GM18861 (cell line): Measurements from ENCODE around the gene TMEM248.
"Not testable (repeated sequence)": the region's sequence is repeated elsewhere in the genome, so short reads cannot be mapped to it uniquely, and the experiment has no call there.

Experiments used
- ATAC-seq: cut with Tn5 transposase; IDR thresholded peaks from one replicate; pipeline ENCODE4 v1.9.1; 2021; ENCODE audit not compliant: unreplicated experiment

The TMEM248 gene, protein sequence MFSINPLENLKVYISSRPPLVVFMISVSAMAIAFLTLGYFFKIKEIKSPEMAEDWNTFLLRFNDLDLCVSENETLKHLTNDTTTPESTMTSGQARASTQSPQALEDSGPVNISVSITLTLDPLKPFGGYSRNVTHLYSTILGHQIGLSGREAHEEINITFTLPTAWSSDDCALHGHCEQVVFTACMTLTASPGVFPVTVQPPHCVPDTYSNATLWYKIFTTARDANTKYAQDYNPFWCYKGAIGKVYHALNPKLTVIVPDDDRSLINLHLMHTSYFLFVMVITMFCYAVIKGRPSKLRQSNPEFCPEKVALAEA

DNA sequence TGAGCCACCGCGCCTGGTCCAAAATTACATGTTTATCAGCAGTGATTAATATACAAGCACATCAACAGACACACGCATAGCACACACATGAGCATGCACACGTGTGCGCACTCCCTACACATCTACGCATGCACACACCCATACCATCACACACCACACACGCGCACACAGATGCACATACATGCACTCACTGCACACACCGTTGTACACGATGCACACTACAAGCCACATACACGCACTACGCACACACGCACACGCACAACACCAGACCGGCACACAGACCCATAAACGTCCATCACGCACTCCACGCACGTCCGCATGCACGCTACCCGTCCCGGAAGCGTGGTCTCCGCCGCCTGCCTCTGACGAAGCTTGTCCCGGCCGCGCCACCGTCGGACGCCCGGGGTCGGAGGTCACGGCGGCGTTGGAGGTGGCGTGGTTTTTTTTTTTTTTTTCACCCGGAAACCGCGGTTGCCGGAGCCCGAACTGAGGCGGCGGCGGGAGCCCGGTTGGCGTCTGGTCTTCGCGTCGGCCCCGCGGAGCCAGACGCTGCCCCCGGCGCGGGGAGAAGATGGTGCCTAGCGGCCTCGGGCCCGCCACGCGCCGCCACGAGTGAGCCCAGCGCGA, at the start of gene TMEM248:
Gene TMEM248 (plus strand): TSS at position 457 of the 627 bp plus-strand sequence. CDS start 20,641 bp downstream, outside the sequence.
- peak; percentile 73 for ATAC-seq

DNA sequence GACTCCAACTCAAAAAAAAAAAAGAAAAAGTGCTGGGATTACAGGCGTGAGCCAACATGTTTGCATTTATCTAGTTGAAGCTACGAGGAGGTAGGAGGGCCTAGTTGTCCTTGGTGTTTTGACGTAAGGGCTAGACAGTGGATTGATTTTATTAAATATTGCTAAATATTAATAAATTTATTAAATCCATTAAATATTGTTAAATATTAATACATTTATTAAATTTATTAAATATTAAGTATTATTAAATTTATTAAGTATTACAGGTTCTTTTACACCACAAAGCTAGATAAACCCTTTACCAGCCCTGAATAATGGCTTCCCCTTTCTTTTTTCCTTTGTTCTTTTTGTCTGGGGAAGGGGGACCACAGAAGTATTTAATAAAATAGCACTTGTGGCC, 47.5 kb upstream of the TMEM248 start:
- no peak for ATAC-seq

DNA sequence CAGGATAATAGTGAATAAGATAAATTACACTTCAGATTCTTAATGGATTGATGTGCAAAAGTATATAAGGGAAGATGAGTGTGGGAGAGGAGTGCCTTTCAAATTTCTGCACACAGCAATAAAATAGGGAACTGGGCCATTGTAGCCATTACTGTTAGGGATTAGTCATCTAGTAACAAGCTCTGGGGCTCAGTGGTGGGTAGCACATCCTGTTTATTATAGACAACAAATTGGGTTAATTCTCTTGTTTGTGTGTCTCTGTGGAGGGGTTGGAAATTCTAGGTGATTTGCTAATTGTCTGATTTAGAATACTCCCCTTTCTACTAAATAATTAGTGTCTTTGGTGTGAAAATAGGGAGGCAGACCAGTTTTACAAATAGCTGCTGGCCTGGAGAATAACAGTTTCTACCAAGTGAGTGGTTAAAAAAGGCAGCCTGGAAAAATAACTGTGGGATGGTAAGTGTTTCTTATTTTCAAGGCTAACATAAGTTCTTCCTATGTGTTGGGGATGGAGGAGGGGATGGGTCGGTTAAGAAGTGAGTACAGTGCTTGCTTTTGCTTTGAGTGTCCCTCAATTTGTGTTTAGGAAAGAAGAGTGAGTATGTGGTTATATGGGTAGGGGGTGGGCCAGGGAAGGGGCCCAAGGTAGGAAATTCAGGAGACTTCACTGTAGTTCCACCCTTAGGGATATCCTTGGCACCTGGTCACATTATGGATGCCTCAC, 43.3 kb upstream of the TMEM248 start:
- peak; percentile 97 for ATAC-seq

DNA sequence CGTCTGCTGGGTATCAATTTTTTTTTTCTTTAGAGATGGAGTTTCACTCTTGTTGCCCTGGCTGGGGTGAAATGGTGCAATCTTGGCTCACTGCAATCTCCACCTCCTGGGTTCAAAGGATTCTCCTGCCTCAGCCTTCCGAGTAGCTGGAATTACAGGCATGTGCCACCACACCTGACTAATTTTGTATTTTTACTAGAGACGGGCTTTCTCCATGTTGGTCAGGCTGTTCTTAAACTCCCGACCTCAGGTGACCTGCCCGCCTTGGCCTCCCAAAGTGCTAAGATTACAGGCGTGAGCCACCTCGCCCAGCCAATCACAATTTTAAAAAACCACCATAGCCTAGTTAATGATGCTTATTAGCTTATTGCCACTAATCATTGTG, 42.7 kb upstream of the TMEM248 start:
- ATAC-seq, result not testable (repeated sequence)

DNA sequence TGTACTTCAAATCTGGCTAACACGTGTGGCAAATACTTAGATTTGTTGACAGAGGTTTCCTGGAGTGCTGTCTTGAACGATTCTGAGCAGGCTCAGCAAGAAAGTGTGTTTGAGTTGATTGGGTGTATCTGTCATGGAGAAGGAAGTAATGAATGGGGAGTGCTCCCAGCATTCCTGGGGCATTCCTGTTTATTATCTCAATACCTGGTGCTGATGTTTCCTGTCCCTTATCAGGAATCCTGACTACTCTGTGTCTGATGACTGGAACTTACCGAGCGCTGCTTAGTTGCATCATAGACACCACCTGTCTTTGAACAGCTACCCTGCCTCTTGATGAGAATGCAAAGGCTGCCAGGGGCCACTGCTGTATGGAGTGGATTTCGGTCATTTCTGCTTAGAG, 41.0 kb upstream of the TMEM248 start:
- ATAC-seq, result no peak

DNA sequence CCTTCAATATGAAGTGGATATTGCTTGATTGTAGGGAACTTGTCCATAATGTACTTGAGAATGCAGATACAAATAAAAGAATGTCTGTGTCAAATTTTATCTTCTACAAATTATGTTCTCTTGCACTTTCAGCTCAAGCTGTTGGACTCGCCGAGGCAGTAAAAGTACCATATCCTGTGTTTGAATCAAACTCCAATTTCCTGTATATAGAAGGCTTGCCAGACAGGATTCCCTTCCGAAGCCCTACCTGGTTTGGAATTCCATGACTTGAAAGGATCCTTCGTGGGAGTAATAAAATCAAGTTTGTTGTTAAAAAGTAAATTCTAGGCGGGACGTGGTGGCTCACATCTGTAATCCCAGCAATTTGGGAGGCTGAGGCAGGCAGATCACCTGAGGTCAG, 40.4 kb upstream of the TMEM248 start:
- not testable (repeated sequence) for ATAC-seq

DNA sequence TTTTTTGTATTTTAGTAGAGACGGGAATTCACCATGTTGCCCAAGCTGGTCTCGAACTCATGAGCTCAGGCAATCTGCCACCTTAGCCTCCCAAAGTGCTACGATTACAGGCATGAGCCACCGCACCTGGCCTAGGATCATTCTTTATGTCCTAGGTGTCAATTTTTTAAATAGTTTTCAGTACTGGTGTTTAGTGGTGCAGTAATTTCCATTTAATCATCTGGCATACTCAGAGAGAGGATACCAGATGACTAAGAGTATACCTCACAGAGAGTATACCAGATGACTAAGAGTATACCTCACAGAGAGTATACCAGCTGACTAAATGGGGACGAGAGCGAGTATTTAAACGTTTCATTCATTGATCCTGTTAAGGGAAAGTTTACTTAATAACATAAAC, 37.3 kb upstream of the TMEM248 start:
- no peak for ATAC-seq

DNA sequence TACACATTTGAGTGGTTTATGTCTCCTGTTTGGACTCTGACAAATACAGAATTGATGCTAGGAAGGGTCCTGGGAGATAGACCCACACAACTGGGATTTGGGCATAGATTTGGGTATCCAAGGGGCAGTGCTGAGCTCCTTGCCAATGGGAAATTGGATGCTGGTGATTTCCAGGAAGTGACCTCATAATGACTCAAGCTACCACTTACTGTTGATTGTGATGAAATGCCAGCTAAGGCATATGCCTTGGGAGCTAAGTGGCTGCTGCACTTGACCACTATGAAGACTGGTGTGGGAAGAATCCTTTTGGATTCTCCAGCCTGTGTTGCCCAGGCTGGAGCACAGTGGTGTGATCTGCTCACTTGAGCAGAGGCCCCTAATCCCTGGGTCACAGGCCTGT, 36.5 kb upstream of the TMEM248 start:
- ATAC-seq, result not testable (repeated sequence)

DNA sequence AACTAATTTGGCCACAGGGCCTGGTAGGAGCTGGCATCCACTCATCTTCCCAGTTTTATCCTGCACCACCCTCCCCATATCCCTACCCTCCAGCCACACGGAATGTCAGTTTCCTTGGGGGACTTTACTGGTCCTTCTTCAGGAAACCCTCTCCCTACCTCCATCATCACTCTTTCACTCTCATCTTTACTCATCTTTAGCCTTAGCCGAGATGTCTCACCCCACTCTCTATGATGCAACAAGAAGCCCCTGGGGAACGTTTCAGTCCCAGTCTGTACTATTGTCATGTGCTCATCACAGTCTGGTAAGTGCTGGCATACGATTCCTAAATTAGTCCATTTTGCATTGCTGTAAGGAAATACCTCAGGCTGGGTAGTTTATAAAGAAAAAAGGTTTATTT, 34.9 kb upstream of the TMEM248 start:
- peak; percentile 90 for ATAC-seq

DNA sequence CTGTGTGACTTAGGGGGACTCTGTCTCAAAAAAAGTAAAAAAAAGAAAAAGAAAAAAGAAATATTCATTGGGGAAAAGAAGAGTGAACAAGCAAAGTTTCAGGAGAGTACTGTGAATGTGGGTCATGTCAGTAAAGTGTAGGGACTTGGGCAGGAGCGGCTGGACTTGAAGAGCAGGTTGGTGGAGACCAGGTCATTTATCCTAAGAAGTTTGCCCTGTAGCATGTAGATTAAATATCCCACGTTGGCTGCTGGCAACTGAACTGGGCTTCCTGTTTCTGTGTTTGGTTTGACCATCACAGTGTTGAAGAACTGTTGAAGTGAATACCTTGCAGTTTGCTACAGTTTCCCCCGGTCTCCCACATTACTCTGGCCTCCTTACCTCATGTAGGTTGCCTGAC, 32.8 kb upstream of the TMEM248 start:
- ATAC-seq, result not testable (repeated sequence)

DNA sequence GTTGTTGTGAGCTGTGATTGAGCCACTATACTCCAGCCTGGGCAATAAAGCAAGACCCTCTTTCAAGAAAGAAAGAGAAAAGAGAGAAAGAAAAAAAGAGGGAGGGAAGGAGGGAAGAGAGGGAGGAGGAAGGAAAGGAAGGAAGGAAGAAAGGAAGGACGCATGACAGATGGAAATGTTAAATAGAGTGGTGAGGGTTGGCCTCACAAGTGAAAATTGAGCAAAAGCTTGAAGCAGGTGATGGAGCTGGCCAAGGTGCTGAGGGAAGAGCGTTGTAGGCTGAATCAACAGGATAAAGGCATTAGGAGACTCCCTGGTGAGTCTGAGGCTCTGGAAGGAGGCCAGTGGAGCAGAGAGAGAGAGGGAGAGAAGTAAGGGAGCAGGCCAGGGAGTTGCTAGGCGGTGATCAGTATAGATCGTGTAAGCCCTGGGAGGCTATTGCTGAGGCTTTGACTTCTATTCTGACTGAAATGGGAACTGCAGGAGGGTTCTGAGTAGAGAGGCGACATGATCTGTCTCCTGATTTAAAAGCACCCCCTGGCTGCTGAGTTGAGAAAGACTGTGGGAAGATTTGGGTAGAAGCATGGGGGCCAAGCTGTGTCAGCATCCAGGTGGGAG, 26.5 kb upstream of the TMEM248 start:
- ATAC-seq, result no peak

DNA sequence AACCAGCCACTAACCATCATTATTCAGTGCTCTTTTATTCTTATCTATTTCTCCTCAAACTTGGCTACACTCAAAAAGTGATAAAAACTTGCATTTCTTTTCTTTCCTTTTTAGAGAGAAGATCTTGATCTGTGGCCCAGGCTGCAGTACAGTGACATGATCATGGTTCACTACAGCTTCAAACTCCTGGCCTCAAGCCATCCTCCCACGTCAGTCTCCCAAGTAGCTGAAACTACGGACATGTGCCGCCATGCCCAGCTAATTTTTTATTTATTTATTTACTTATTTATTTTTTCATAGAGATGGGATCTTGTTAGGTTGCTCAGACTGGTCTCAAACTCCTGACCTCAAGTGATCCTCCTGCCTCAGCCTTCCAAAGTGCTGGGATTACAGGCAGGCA, 24.6 kb upstream of the TMEM248 start:
- no peak for ATAC-seq

DNA sequence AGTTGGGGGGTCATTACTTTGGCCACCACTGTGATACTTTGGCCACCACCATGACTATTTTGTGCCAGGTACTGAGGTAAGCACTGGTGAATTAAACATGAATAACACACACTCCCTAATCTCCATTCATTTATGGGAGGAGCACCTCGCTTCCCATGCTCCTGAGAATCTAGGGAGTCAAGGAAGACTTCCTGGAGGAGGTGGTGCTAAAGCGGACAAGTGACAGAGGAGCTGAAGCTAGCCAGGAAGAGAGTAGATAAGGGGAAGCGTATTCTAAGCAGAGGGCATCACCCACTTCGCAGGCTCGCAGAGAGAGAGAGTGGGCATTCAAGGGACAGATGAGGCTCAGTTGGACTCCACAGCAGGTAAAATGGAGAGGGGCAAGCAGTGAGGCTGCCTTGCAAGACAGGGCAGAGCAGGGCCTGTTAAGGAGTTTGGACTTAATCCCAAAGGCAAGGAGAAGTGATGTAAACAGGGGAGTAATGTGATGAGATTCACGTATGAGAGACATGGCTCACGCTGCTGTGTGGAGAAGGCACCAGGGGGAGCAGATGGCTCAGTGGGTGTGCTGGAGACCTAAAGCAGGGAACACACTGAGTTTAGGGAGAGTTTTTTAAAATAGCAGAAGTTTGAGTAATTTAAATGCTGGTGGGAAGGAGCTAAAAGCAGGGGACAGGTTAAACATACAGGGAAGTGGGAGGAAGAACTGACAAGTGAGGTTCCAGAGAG, 21.3 kb upstream of the TMEM248 start:
- ATAC-seq, result no peak

DNA sequence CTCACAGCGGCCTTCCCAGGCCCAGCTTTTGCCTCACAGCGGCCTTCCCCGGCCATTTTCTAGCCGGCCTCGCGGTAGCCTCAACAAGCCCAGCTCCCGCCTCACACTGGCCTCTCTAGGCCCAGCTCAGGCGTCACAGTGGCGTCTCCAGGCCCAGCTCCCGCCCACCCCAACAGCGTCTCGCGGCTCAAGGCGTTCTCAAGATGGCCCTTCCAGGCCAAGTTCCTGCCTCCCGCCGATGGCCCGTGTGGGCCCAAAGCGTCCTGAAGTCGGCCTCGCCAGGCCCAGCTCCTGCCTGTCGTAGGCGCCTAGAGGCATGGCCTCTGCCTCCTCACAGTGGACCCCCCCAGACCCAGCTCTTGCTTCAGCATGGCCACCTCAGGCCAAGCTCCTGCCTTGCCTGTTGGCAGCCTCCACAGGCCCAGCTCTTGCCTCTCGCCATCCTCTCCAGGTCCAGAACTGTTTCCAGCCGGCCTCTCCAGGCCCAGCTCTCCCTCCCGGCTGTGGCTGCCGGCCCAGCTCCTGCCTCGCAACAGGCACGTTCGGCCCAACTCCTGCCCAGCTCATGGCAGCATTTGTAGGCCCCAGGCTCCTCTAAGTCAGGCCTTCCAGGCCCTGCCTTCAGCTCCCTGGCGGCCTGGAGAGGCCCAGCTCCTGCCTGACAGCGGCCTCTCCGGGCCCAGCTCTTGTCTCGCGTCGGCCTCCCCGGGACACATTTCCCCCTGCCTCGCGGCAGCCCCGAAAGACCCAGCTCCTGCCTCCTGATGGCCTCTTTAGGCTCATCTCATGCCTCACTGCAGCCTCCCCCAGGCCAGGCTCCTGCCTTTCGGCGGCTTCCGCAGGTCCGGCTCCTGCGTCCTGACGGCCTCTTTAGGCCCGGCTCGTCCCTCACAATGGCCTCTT, 18.8 kb upstream of the TMEM248 start:
- no peak for ATAC-seq

DNA sequence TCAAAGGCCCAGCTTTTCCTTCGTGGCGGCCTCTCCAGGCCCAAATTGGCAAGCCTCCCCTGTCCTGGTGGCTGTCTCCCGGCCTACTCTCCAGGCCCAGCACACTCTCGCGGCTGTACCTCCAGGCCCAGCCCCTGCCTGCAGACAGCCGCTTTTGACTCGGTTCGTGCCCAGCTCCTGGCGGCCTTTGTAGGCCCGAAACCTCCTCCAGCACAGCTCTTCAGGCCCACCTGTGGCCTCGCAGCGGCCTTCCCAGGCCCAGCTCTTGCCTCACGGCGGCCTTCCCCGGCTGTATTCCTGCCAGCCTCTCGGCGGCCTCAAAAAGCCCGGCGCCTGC, 18.2 kb upstream of the TMEM248 start:
- no peak for ATAC-seq

DNA sequence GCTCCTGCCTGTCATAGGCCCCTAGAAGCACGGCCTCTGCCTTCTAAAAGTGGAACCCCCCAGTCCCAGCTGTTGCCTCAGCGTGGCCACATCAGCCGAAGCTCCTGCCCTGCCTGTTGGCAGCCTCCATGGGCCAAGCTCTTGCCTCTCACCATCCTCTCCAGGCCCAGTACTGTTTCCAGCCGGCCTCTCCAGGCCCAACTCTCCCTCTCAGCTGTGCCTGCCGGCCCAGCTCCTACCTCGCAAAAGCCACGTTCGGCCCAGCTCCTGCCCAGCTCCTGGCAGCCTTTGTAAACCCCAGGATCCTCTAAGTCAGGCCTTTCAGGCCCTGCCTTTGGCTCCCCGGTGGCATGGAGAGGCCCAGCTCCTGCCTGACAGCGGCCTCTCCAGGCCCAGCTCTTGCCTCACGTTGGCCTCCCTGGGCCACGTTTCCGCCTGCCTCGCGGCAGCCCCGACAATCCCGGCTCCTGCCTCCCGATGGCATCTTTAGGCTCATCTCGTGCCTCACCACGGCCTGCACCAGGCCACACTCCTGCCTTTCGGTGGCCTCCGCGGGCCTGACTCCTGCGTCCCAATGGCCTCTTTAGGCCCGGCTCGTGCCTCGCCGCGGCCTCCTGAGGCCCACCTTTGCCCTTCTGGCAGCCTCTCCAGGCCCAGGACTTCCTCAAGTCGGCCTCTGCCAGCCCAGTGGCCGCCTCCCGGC, 17.5 kb upstream of the TMEM248 start:
- no peak for ATAC-seq

DNA sequence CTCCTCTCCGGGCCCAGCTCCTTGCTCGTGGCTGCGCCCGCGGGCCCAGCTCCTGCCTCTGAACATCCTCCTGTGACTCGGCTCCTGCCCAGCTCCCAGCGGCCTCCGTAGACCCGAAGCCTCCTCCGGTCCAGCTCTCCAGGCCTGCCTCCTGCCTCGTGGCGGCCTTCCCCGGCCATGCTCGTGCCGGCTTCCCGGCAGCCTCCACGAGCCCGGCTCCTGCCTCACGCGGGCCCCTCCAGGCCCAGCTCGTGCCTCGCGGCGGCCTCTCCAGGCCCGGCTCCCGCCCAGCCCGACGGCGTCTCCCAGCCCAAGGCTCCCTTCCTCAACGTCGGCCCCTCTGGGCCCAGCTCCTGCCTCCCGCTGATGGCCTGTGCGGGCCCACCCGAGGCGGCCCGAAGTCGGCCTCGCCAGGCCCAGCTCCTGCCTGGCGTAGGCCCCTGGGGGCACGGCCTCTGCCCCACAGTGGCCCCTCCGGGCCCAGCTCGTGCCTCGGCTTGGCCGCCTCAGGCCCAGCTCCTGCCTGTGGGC, 16.9 kb upstream of the TMEM248 start:
- no peak for ATAC-seq

DNA sequence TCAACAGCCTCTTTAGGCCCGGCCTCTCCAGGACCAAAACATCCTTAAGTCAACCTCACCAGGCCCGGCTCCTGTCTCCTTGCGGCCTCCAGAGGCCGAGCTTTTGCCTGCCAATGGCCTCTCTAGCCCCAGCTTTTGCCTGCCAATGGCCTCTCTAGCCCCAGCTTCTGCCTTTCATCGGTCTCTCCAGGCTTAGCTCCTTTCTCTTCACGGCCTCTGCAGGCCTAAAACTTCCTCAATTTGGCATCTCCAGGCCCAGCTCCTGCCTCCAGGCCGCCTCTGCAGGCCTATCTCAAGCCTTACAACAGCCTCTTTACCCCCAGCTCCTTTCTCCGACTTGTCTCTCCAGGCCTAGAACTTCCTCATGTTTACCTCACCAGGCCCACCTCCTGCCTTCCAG, 15.7 kb upstream of the TMEM248 start:
- ATAC-seq, result no peak

DNA sequence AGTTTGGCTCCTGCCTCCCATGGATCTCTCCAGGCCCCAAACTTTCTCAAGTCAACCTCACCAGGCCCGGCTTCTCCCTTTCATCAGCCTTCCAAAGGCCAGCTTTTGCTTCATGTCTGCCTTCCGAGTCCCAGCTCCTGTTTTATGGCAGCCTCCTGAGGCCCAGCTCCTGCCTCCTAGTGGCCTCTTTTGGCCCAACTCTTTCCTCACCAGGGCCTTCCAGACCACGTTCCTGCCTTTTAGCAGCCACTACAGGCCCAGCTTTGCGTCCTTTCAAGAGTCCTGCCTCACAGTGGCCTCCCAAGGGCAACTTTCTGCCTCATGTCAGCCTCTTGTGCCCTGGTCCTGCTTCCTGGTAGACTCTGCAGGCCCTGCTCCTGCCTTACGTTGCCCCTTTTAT, 15.3 kb upstream of the TMEM248 start:
- no peak for ATAC-seq
